IPS-NIHi11 (cell line): Measurements from ENCODE around the gene STK35.
"Not testable (repeated sequence)": the region's sequence is repeated elsewhere in the genome, so short reads cannot be mapped to it uniquely, and the experiment has no call there.

ENCODE experiments used
- DNase-seq: peaks from one replicate; pipeline ENCODE4 v3.0.0; 2012; ENCODE audit warnings: mixed read lengths, low spot score

The STK35 gene

GRCh38 chr20:2163312-2163711, 61.7 kb downstream of the STK35 start:
- no peak for DNase-seq

DNA sequence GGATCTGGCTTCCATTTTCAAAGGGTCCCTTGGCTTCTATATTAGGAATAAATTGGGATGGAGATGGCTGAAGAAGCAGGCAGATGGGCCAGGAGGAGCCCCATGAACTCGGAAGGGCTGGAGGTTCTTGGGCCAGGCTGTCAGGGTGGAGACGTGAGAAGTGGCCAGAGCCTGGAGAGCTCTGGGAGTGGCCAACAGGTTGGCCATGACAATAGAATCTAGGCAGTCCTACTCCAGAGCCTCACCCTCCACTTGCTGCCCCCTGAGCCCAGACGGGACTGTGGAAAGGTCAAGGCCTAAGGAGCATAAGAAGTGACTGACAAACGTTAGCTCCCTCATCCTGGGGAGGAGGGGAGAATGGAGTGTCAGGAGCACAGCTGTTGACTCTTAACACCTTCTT, 62.1 kb downstream of the STK35 start:
- DNase-seq, result no peak

DNA sequence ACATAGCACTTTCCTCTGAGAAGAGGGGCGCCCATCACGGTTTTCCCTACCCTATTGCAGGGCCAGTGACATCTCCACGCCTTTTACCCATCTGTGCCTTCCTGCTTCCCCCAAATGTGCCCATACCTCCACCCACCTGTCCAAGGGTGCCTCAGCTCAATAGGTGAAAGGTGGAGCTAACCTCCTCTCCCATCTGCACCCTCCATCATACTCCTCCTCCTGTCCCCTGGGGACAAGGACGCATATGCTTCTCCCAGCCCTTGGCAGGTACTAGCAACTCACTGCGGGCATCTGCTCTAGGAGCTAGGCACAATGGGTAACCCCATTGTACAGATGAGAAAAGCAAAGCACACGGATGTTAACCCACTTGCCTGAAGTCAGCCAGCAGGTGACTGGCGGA, 62.8 kb downstream of the STK35 start:
- DNase-seq, result no peak

- DNase-seq, result no peak
Measured at GRCh38 chr20:2164966-2165365, 63.3 kb downstream of the STK35 start.

GRCh38 chr20:2165871-2166270, 64.2 kb downstream of the STK35 start:
- DNase-seq, result no peak

DNA sequence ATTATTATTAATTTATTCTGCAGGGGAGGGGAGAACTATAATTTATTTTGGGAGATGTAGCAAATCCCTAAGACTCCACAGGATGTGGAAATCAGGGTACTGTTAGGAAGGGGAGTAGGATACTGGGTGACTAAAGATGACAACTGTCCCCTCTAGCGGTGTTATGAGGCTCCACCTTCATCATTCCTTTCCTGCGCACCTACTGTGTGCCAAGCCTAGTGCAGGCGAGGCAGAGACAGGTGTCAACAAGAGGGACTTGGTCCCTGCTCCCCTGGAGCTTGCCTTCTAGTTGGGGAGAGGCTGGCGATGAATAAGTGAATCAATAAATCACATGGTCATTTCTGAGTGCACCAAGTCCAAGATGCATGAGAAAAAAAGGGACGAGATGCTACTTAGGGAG, 65.5 kb downstream of the STK35 start:
- DNase-seq, result no peak

GRCh38 chr20:2168946-2169345, 67.3 kb downstream of the STK35 start:
- DNase-seq, result no peak

- no peak for DNase-seq
Measured at GRCh38 chr20:2169456-2170088, 67.9 kb downstream of the STK35 start.

GRCh38 chr20:2170404-2170803, 68.8 kb downstream of the STK35 start:
- DNase-seq, result no peak

GRCh38 chr20:2171266-2171790, 69.7 kb downstream of the STK35 start:
- no peak for DNase-seq

DNA sequence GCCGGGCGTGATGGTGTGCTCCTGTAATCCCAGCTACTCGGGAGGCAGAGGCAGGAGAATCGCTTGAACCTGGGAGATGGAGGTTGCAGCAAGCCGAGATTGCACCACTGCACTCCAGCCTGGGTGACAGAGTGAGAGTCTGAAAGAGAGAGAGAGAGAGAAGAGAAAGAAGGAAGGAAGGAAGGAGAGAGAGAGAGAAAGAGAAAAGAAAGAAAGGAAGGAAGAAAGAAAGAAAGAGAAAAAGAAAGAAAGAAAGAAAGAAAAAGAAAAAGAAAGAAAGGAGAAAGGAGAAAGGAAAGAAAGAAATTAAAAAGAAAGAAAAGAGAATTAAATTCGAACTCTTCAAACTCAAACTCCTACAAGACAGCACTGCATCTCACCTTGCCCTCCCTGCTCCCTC, 70.2 kb downstream of the STK35 start:
- DNase-seq, result not testable (repeated sequence)

GRCh38 chr20:2172305-2173175, 70.9 kb downstream of the STK35 start:
- peak; percentile 84 for DNase-seq

GRCh38 chr20:2173186-2173585, 71.6 kb downstream of the STK35 start:
- no peak for DNase-seq

DNA sequence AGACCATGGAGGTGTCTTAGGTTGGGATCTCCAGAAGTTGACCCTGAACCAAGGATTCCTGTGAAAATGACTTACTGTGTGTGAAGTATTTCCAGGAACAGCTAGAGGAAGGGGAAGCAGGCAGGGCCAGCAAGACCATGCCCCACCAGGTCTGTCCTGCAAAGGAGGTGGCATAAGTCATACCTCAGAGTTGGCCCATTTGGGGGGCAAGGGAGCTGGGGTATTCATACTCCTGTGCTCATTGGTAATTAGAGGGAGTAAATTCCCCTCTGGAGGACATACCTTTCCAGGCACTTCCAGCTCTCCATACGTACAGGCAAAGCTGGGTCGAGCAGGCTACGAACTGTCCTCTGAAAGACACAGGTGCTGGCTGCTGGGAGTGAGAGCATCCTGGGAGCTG, 72.4 kb downstream of the STK35 start:
- no peak for DNase-seq

GRCh38 chr20:2176946-2177345, 75.3 kb downstream of the STK35 start:
- DNase-seq, result no peak

DNA sequence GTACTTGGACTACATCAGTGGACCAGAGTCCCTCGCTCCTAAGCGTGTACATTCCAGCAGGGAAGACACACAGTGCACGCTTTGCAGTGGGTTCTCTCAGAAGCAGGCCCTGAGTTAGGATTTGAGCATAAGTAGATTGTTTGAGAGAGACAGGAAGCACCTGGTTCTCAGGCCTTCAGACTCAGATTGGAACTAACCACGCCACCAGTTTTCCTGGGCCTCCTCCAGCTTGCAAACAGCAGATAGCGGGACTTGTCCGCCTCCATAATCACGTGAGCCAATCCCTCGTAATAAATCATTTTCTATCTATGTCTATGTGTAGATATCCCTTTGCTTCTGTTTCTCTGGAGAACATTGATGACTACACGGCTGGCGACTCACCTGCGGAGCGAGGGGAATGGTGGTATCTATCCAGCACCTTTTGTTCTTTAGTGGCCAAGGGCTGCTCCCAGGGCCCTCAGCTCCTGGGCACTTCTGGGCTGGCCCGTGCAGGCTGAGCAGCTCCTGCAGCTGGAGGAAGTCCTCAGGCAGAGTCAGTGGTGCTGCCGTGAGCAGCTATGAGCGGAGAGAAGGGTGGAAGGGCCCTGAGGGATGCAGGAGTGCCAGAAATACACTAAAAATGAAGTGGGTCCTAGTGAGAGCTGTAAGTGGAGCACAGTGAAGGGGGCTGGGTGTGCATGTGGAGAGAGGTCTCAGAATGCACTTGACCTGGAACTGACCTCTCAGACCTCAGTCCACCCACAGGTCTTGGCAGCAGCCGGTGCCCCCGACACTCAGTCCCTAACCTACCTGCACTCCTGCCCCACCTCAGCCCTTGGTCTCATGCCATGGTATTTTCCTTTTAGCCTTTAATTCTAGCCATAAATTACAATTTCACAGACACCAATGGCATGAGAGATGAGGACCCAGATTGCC, 76.9 kb downstream of the STK35 start:
- no peak for DNase-seq

- DNase-seq, result no peak
Measured at GRCh38 chr20:2179233-2179580, 77.6 kb downstream of the STK35 start.

DNA sequence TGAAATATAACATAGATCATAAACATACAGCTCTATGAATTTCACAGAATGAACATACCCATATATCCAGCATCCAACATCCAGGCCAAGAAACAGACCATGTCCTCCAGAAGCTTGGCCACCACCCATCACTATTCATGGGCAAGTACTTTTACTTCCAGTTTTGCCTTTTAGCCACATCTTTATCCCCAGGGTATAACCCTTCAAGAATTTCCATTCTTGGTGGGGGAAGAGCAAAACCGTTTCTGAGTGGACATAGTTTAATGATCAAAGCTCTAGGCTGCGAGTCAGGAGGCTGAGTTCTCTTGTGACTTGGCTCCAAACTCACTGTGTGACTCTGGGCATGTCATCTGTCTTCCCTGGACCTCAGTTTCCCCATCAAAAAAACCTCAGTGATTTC, 78.3 kb downstream of the STK35 start:
- no peak for DNase-seq

DNA sequence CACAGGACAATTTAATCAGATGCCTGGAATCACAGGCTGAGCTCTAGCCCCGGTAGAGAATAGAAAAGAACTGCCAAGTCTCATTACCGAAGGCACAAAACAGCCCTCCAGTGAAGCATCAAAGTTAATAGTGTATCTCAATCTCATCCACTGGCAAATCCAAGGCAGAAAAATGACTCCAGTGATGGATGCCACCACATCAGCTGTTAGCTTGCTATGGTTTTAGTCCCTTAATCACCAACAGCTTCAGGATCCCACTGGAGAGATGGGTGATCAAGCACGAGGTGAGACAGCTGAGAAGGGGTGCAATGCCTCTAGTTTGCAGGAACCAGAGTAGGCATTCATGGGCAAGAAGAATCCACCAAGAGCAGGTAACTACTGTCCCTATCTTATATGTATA, 81.8 kb downstream of the STK35 start:
- no peak for DNase-seq

DNA sequence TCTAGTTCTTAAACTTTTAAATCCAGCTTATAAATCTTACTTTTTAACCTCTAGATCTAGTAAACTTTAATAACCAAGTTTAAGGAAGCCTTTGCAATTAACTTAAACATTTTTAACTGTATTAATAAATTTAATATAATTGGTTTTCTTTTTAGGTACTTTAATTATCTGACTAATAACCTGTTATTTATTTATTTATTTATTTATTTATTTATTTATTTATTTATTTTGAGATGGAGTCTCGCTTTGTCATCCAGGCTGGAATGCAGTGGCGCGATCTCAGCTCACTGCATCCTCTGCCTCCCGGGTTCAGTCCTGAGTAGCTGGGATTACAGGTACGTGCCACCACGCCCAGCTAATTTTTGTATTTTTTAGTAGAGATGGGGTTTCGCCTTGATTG, 83.3 kb downstream of the STK35 start:
- not testable (repeated sequence) for DNase-seq

- DNase-seq, result no peak
Measured at GRCh38 chr20:2195614-2196013, 94.0 kb downstream of the STK35 start.

DNA sequence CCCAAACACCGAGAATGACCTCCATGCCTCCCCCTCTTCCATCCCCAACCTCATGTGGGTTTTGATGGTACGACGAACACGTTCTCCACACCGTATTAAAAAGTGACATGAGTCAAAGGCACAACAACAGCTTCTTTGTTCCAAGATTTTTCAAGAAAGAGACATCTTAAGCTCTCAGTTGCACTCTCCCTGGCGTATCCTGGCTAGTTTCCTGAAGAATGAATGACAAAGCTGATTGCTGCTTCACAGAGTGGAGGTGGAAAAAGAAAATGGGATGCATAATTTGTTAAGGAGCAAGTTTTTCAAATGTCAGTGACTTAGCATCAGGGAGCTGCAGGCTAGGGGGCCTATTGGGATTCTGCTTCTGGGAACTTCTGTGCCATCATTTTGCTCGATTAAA, 95.5 kb downstream of the STK35 start:
- no peak for DNase-seq
